Activated naive CD8-positive, alpha-beta T cell treated with anti-CD3 and anti-CD28 coated beads, Interleukin-2, amount 10 ng/mL, durations not matched to agents 7 days and 5 days (primary cell): ENCODE results near the gene SMIM10L2A. TPM values are rescaled to one million over a fixed set of nuclear protein-coding genes. Genes with fewer than 3 reads are reported as not detected.
A peak's percentile ranks its signal among the peaks of the same experiment; 100 is the strongest.
"Not testable (repeated sequence)": the region's sequence is repeated elsewhere in the genome, so short reads cannot be mapped to it uniquely, and the experiment has no call there.

ENCODE experiments used
- ATAC-seq: fragments of 150-1000 bp; cut with Tn5 transposase; one replicate; pipeline ENCODE4 v1.10.0; 2021; ENCODE audit warnings: low read depth, moderate library complexity
- POLR2A ChIA-PET: fragments of 350-600 bp; sonication (Branson Sonifier 250); formaldehyde crosslinking; loops from one replicate; lab custom pipeline; 2021; ENCODE audit warnings: antibody characterized with exemption; lab: Charles Lee
- DNase-seq: peaks from one replicate; pipeline ENCODE4 v3.0.0; 2021
- H3K27ac Mint-ChIP-seq: one replicate; pipeline ENCODE4 v1.8.0; 2022; ENCODE audit warnings: mild to moderate bottlenecking, mixed read lengths
- H3K27me3 Mint-ChIP-seq: one replicate; pipeline ENCODE4 v1.8.0; 2022; ENCODE audit warnings: mild to moderate bottlenecking, moderate library complexity, mixed read lengths
- H3K36me3 Mint-ChIP-seq: one replicate; pipeline ENCODE4 v1.8.0; 2021; ENCODE audit warnings: mild to moderate bottlenecking, mixed read lengths
- H3K4me1 Mint-ChIP-seq: one replicate; pipeline ENCODE4 v1.8.0; 2021; ENCODE audit warnings: mixed read lengths
- H3K4me3 Mint-ChIP-seq: one replicate; pipeline ENCODE4 v1.8.0; 2022; ENCODE audit warnings: mild to moderate bottlenecking, moderate library complexity, mixed read lengths
- H3K9me3 Mint-ChIP-seq: one replicate; pipeline ENCODE4 v1.8.0; 2021; ENCODE audit warnings: mixed read lengths
- total RNA-seq, 2 experiments: library from RNA; stranded (reverse); gene quantifications; one replicate each; pipeline ENCODE4 v1.2.3, GENCODE V29; 2021

SMIM10L2A gene
- total RNA-seq, 2 experiments from 2014 or later: 1.8 to 2.0 TPM

DNA sequence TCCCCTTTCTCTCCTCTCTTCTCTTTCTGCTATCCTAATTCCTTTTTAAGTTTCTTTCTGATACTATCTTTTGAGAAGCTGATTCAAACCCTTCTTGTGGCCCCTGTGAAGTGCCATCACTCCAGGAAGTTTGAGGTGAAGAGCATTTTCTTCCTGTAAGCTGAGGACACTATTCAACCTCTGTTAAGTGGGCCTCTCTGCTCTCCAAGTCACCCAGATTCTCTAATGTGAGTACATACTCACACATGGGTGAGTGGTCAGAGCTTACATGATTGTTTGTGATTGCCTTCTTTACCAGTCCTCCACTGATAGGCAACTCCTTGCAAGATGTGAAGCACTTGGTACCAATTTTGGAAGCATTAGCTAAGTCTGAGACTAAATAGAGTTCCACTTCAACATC, 18.4 kb upstream of the SMIM10L2A start:
- Mint-ChIP-seq H3K4me3 (peak overlapping the region; percentile 64), H3K27ac (peak overlapping the region; percentile 88), H3K4me1 (peaks cover 12% of the 10 kb centered on the region), H3K9me3 (no peaks in the 10 kb centered on the region), H3K36me3 (no peaks in the 10 kb centered on the region), H3K27me3 (no peaks in the 10 kb centered on the region)
- POLR2A ChIA-PET: no interaction called here
- DNase-seq (no peak), ATAC-seq (peak; percentile 85)

- DNase-seq, H3K36me3 Mint-ChIP-seq, H3K9me3 Mint-ChIP-seq, H3K4me3 Mint-ChIP-seq, ATAC-seq, POLR2A ChIA-PET, H3K27me3 Mint-ChIP-seq, H3K27ac Mint-ChIP-seq: not testable (repeated sequence)
- peaks cover 13% of the 10 kb centered on the region for H3K4me1 Mint-ChIP-seq
These were observed 15.3 kb upstream of the SMIM10L2A start for GRCh38 chrX:135406428-135406827.

DNA sequence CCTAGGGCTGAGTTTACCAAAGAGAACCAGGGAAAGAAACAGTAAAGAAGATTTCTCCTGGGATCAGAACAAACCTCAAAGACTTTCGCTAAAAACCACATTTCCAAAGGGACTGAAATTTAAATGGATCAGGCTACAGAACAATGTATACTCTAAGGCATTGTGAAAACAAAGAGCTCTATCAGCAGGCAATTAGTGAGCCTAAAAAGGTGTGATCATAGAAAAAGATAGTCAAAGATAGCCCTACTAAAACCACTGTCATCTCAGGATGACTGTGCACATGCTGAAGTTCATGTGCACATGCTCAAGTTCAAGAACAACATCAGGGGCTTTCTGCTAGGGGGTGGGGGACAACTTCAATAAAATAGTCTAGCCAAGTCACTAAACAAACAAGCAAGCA, 12.9 kb upstream of the SMIM10L2A start:
- POLR2A ChIA-PET: interaction anchor here (0.5 kb wide), 1 partner anchor 50 kb away, joined by 3 read pairs; no protein-coding TSS in a partner anchor
- peaks cover 3% of the 10 kb centered on the region for H3K9me3 Mint-ChIP-seq
- H3K27me3 Mint-ChIP-seq: no peaks in the 10 kb centered on the region
- ATAC-seq: no peak
- H3K27ac Mint-ChIP-seq: no peak overlapping the region
- no peak overlapping the region for H3K4me3 Mint-ChIP-seq
- no peak for DNase-seq
- H3K4me1 Mint-ChIP-seq: peaks cover 3% of the 10 kb centered on the region
- peaks cover 2% of the 10 kb centered on the region for H3K36me3 Mint-ChIP-seq

- Mint-ChIP-seq H3K4me1 (peaks cover 1% of the 10 kb centered on the region), H3K4me3 (no peak overlapping the region), H3K9me3 (peaks cover 3% of the 10 kb centered on the region), H3K27ac (no peak overlapping the region), H3K27me3 (no peaks in the 10 kb centered on the region), H3K36me3 (peaks cover 2% of the 10 kb centered on the region)
- no peak for DNase-seq
- no peak for ATAC-seq
- POLR2A ChIA-PET: no interaction called here
These were observed 10.7 kb upstream of the SMIM10L2A start for GRCh38 chrX:135410861-135411627.

GRCh38 chrX:135411893-135412292, 9.9 kb upstream of the SMIM10L2A start:
- Mint-ChIP-seq H3K9me3 (peaks cover 3% of the 10 kb centered on the region), H3K4me3 (no peak overlapping the region), H3K27me3 (no peaks in the 10 kb centered on the region), H3K4me1 (peaks cover 1% of the 10 kb centered on the region), H3K27ac (no peak overlapping the region), H3K36me3 (peaks cover 2% of the 10 kb centered on the region)
- POLR2A ChIA-PET: no interaction called here
- DNase-seq: no peak
- ATAC-seq: no peak

- Mint-ChIP-seq H3K36me3 (peaks cover 2% of the 10 kb centered on the region), H3K4me1 (peaks cover 3% of the 10 kb centered on the region), H3K9me3 (peaks cover 3% of the 10 kb centered on the region), H3K27ac (no peak overlapping the region), H3K4me3 (no peak overlapping the region), H3K27me3 (peaks cover 4% of the 10 kb centered on the region)
- ATAC-seq (no peak), DNase-seq (no peak)
- POLR2A ChIA-PET: no interaction called here
These were observed 5.2 kb upstream of the SMIM10L2A start for GRCh38 chrX:135416546-135416945.

GRCh38 chrX:135420831-135421230, 913 bp upstream of the SMIM10L2A start:
- peaks cover 4% of the 10 kb centered on the region for H3K27me3 Mint-ChIP-seq
- POLR2A ChIA-PET: no interaction called here
- peak overlapping the region; percentile 71 for H3K4me3 Mint-ChIP-seq
- H3K4me1 Mint-ChIP-seq: peaks cover 3% of the 10 kb centered on the region
- H3K36me3 Mint-ChIP-seq: no peaks in the 10 kb centered on the region
- no peak overlapping the region for H3K27ac Mint-ChIP-seq
- DNase-seq (no peak), ATAC-seq (no peak)
- no peaks in the 10 kb centered on the region for H3K9me3 Mint-ChIP-seq

DNA sequence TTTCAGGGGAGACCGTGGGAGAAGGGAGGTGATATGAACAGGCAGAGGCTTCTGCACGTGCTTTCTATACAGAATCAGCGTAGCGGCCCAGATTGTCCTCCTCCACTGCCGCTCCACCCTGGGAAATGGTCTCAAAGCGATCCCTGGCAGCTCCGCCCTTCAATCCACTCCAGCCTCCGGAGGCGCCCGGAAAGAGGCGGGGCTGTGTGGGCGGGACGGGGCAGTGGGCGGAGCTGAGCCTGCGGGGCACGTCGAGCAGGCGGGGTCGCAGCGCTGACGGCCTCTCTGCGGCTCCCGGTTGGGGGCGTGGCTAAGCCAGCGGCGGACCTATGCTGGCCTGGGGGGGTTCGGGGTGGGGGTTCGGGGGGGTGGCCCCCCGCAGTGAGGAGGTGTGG, 210 bp upstream of the SMIM10L2A start:
- H3K9me3 Mint-ChIP-seq: no peaks in the 10 kb centered on the region
- H3K27ac Mint-ChIP-seq: no peak overlapping the region
- peaks cover 3% of the 10 kb centered on the region for H3K4me1 Mint-ChIP-seq
- peaks cover 4% of the 10 kb centered on the region for H3K27me3 Mint-ChIP-seq
- peak; percentile 90 for ATAC-seq
- H3K36me3 Mint-ChIP-seq: no peaks in the 10 kb centered on the region
- POLR2A ChIA-PET: interaction anchor here (1.0 kb wide), 1 partner anchor 19 kb away, joined by 4 read pairs; no protein-coding TSS in a partner anchor
- peak overlapping the region; percentile 71 for H3K4me3 Mint-ChIP-seq
- DNase-seq: peak; percentile 92

GRCh38 chrX:135422810-135423168, 1.0 kb downstream of the SMIM10L2A start:
- ATAC-seq, POLR2A ChIA-PET, H3K36me3 Mint-ChIP-seq, H3K27ac Mint-ChIP-seq, H3K27me3 Mint-ChIP-seq, DNase-seq, H3K4me1 Mint-ChIP-seq, H3K9me3 Mint-ChIP-seq: not testable (repeated sequence)
- peak overlapping the region; percentile 45 for H3K4me3 Mint-ChIP-seq

DNA sequence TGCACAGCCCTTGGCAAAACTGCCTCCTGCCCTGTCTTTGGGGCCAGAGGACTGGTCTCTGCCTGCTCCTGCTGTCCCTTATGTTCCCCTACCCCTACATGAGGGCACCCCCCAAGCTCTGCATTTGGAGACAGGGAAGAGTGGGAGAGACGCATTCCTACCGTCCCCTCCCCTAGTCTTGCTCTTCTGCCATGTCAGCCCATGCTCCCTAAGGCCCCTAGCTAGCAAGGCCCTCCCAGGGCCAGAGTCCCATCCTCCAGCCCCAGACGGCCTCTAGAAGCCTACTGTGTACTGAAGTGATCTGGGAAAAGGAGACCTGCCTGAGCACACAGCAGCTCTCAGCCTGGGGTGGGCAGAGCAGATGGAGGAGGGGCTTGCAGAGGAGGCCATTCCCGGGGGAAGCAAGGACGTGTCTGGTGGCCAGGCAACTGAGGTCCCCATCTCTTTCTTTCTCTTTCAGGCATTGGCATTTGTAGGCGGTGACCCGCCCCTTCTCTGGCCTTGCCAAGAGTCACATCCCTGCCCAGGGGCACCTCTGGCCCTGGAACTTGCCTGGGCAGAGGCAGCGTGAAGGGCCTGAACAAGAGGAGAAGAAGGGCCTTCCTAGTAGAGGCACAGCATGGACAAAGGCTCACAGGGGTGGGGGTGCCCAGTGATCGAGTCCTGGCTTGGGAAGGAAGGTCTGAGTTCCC, 1.6 kb downstream of the SMIM10L2A start:
- not testable (repeated sequence) for H3K27me3 Mint-ChIP-seq

GRCh38 chrX:135424469-135424868, 2.7 kb downstream of the SMIM10L2A start:
- H3K9me3 Mint-ChIP-seq: no peaks in the 10 kb centered on the region
- H3K27ac Mint-ChIP-seq: no peak overlapping the region
- no peak for DNase-seq
- H3K27me3 Mint-ChIP-seq: no peaks in the 10 kb centered on the region
- ATAC-seq: no peak
- no peaks in the 10 kb centered on the region for H3K36me3 Mint-ChIP-seq
- POLR2A ChIA-PET: no interaction called here
- H3K4me3 Mint-ChIP-seq: no peak overlapping the region
- H3K4me1 Mint-ChIP-seq: peaks cover 3% of the 10 kb centered on the region

More for the DNA sequence above, 1.6 kb downstream of the SMIM10L2A start:
- peak overlapping the region; percentile 45 for H3K4me3 Mint-ChIP-seq
- ATAC-seq, H3K27ac Mint-ChIP-seq, DNase-seq, H3K36me3 Mint-ChIP-seq, POLR2A ChIA-PET, H3K4me1 Mint-ChIP-seq, H3K9me3 Mint-ChIP-seq: not testable (repeated sequence)

- ATAC-seq (no peak), DNase-seq (no peak)
- no peak overlapping the region for H3K27ac Mint-ChIP-seq
- H3K36me3 Mint-ChIP-seq: no peaks in the 10 kb centered on the region
- H3K27me3 Mint-ChIP-seq: no peaks in the 10 kb centered on the region
- H3K4me1 Mint-ChIP-seq: peaks cover 3% of the 10 kb centered on the region
- no peak overlapping the region for H3K4me3 Mint-ChIP-seq
- POLR2A ChIA-PET: no interaction called here
- H3K9me3 Mint-ChIP-seq: peaks cover 1% of the 10 kb centered on the region
These were observed 3.6 kb downstream of the SMIM10L2A start for GRCh38 chrX:135425026-135425965.

- H3K27me3 Mint-ChIP-seq: peaks cover 6% of the 10 kb centered on the region
- H3K27ac Mint-ChIP-seq: no peak overlapping the region
- H3K4me3 Mint-ChIP-seq: no peak overlapping the region
- POLR2A ChIA-PET: no interaction called here
- peaks cover 5% of the 10 kb centered on the region for H3K4me1 Mint-ChIP-seq
- ATAC-seq (no peak), DNase-seq (no peak)
- peaks cover 5% of the 10 kb centered on the region for H3K36me3 Mint-ChIP-seq
- H3K9me3 Mint-ChIP-seq: peaks cover 4% of the 10 kb centered on the region
These were observed 7.7 kb downstream of the SMIM10L2A start for GRCh38 chrX:135429429-135429828.
